Measurements from ENCODE around the gene LMO7. TPM values are rescaled to one million over a fixed set of nuclear protein-coding genes. Genes with fewer than 3 reads are reported as not detected.

Gene LMO7
- total and polyA plus RNA-seq, 2 of the 8 experiments (the other 6 are each of a cell fraction or from before 2014, with no cell fraction given), result 8.1 to 28.3 TPM

DNA sequence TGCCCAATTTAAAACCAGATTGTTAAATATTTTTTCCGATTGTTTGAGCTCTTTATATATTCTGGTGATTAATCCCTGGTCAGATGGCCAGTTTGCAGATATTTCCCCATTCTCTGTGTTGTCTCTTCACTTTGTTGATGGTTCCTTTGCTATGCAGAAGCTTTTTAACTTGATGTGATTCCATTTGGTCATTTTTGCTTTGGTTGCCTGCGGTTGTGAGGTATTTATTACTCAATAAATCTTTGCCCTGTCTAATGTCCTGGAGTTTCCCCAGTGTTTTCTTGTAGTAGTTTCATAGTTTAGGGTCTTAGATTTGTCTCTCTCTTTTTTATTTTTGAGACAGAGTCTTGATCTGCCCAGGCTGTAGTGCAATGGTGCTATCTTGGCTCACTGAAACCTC is 23.8 kb upstream of the LMO7 start (continued):
- TF ChIP-seq, protein P1, sequence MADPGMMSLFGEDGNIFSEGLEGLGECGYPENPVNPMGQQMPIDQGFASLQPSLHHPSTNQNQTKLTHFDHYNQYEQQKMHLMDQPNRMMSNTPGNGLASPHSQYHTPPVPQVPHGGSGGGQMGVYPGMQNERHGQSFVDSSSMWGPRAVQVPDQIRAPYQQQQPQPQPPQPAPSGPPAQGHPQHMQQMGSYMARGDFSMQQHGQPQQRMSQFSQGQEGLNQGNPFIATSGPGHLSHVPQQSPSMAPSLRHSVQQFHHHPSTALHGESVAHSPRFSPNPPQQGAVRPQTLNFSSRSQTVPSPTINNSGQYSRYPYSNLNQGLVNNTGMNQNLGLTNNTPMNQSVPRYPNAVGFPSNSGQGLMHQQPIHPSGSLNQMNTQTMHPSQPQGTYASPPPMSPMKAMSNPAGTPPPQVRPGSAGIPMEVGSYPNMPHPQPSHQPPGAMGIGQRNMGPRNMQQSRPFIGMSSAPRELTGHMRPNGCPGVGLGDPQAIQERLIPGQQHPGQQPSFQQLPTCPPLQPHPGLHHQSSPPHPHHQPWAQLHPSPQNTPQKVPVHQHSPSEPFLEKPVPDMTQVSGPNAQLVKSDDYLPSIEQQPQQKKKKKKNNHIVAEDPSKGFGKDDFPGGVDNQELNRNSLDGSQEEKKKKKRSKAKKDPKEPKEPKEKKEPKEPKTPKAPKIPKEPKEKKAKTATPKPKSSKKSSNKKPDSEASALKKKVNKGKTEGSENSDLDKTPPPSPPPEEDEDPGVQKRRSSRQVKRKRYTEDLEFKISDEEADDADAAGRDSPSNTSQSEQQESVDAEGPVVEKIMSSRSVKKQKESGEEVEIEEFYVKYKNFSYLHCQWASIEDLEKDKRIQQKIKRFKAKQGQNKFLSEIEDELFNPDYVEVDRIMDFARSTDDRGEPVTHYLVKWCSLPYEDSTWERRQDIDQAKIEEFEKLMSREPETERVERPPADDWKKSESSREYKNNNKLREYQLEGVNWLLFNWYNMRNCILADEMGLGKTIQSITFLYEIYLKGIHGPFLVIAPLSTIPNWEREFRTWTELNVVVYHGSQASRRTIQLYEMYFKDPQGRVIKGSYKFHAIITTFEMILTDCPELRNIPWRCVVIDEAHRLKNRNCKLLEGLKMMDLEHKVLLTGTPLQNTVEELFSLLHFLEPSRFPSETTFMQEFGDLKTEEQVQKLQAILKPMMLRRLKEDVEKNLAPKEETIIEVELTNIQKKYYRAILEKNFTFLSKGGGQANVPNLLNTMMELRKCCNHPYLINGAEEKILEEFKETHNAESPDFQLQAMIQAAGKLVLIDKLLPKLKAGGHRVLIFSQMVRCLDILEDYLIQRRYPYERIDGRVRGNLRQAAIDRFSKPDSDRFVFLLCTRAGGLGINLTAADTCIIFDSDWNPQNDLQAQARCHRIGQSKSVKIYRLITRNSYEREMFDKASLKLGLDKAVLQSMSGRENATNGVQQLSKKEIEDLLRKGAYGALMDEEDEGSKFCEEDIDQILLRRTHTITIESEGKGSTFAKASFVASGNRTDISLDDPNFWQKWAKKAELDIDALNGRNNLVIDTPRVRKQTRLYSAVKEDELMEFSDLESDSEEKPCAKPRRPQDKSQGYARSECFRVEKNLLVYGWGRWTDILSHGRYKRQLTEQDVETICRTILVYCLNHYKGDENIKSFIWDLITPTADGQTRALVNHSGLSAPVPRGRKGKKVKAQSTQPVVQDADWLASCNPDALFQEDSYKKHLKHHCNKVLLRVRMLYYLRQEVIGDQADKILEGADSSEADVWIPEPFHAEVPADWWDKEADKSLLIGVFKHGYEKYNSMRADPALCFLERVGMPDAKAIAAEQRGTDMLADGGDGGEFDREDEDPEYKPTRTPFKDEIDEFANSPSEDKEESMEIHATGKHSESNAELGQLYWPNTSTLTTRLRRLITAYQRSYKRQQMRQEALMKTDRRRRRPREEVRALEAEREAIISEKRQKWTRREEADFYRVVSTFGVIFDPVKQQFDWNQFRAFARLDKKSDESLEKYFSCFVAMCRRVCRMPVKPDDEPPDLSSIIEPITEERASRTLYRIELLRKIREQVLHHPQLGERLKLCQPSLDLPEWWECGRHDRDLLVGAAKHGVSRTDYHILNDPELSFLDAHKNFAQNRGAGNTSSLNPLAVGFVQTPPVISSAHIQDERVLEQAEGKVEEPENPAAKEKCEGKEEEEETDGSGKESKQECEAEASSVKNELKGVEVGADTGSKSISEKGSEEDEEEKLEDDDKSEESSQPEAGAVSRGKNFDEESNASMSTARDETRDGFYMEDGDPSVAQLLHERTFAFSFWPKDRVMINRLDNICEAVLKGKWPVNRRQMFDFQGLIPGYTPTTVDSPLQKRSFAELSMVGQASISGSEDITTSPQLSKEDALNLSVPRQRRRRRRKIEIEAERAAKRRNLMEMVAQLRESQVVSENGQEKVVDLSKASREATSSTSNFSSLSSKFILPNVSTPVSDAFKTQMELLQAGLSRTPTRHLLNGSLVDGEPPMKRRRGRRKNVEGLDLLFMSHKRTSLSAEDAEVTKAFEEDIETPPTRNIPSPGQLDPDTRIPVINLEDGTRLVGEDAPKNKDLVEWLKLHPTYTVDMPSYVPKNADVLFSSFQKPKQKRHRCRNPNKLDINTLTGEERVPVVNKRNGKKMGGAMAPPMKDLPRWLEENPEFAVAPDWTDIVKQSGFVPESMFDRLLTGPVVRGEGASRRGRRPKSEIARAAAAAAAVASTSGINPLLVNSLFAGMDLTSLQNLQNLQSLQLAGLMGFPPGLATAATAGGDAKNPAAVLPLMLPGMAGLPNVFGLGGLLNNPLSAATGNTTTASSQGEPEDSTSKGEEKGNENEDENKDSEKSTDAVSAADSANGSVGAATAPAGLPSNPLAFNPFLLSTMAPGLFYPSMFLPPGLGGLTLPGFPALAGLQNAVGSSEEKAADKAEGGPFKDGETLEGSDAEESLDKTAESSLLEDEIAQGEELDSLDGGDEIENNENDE (IDR thresholded peaks at IDR 0.05; ENCODE audit: insufficient replicate concordance, low read length), result no peak
- TF ChIP-seq SUZ12 (IDR thresholded peaks at IDR 0.05; ENCODE audit: low read length) (no peak), ASH2L (IDR thresholded peaks at IDR 0.05; ENCODE audit: low read length) (no peak), TAF7 (optimal IDR thresholded peaks at IDR 0.05; ENCODE audit: borderline replicate concordance, low read depth, low read length) (no peak), MAFK (IDR thresholded peaks at IDR 0.05; ENCODE audit: low read depth, low read length) (no peak), CREB1 (IDR thresholded peaks at IDR 0.05) (no peak)
- TF ChIP-seq, protein P2, sequence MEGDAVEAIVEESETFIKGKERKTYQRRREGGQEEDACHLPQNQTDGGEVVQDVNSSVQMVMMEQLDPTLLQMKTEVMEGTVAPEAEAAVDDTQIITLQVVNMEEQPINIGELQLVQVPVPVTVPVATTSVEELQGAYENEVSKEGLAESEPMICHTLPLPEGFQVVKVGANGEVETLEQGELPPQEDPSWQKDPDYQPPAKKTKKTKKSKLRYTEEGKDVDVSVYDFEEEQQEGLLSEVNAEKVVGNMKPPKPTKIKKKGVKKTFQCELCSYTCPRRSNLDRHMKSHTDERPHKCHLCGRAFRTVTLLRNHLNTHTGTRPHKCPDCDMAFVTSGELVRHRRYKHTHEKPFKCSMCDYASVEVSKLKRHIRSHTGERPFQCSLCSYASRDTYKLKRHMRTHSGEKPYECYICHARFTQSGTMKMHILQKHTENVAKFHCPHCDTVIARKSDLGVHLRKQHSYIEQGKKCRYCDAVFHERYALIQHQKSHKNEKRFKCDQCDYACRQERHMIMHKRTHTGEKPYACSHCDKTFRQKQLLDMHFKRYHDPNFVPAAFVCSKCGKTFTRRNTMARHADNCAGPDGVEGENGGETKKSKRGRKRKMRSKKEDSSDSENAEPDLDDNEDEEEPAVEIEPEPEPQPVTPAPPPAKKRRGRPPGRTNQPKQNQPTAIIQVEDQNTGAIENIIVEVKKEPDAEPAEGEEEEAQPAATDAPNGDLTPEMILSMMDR (IDR thresholded peaks at IDR 0.05; ENCODE audit: control extremely low read depth in 1 of 3, insufficient read depth in 1 of 3, low read depth in 1 of 3, low read length in 3 of 3), result no peak
